Hematopoietic multipotent progenitor cell treated with erythropoietin and hydrocortisone succinate and interleukin-3 and kit ligand, for 6 days (in vitro differentiated cells): ENCODE data around the gene IFT57.

Source experiments
- DNase-seq: peaks from one replicate; pipeline ENCODE4 v3.0.0-alpha.2; 2015

Gene IFT57

GRCh38 chr3:108122276-108122675 is 99.9 kb downstream of the IFT57 start:
- no peak for DNase-seq

- peak; percentile 87 for DNase-seq
Observed at GRCh38 chr3:108119398-108120104, 102.7 kb downstream of the IFT57 start.

- no peak for DNase-seq
Observed at GRCh38 chr3:108118038-108118768, 104.0 kb downstream of the IFT57 start.

GRCh38 chr3:108117241-108117775 is 104.9 kb downstream of the IFT57 start:
- peak; percentile 62 for DNase-seq

- DNase-seq, result peak; percentile 55
Observed at GRCh38 chr3:108114423-108115065, 107.7 kb downstream of the IFT57 start.

- no peak for DNase-seq
Observed at GRCh38 chr3:108113975-108114374, 108.2 kb downstream of the IFT57 start.

- peak; percentile 52 for DNase-seq
Observed at GRCh38 chr3:108110934-108111333, 111.3 kb downstream of the IFT57 start.
